Small intestine (tissue), 7 donors: ENCODE results near the gene ATMIN. TPM values are rescaled to one million over a fixed set of nuclear protein-coding genes. Genes with fewer than 3 reads are reported as not detected.
A peak's percentile ranks its signal among the peaks of the same experiment; 100 is the strongest.

Experiments
- DNase-seq, 2 donors: peaks; one replicate each; pipeline versions ENCODE4 v3.0.0 to v3.0.0-alpha.2; 2013
- FAIRE-seq: peaks from 2 replicates; lab custom pipeline; 2012; peaks lifted over from hg19 to GRCh38; lab: Jason Lieb, UNC
- H3K27ac ChIP-seq, 3 donors: one replicate each; pipeline ENCODE4 v1.5.1; 2013; ENCODE audit warnings: low read length in 2 of 3, mild to moderate bottlenecking in 2 of 3, control low read depth in 1 of 3, inconsistent platforms in 1 of 3, low read depth in 1 of 3, moderate library complexity in 1 of 3
- H3K27me3 ChIP-seq, 3 donors: one replicate each; pipeline ENCODE4 v1.6.1; 2013; ENCODE audit warnings: low read length in 3 of 3, inconsistent platforms in 1 of 3; ENCODE audit not compliant: control insufficient read depth in 3 of 3, insufficient read depth in 3 of 3
- H3K36me3 ChIP-seq, 3 donors: one replicate each; pipeline ENCODE4 v1.6.1; 2013; ENCODE audit warnings: low read length in 3 of 3, inconsistent platforms in 1 of 3, low read depth in 1 of 3, mild to moderate bottlenecking in 1 of 3, moderate library complexity in 1 of 3; ENCODE audit not compliant: control insufficient read depth in 3 of 3, insufficient read depth in 2 of 3
- H3K4me1 ChIP-seq, 3 donors: one replicate each; pipeline ENCODE4 v1.6.1; 2013; ENCODE audit warnings: low read length in 2 of 3, inconsistent platforms in 1 of 3, low read depth in 1 of 3, mild to moderate bottlenecking in 1 of 3, moderate library complexity in 1 of 3; ENCODE audit not compliant: control insufficient read depth in 3 of 3, insufficient read depth in 2 of 3
- H3K4me3 ChIP-seq, 3 donors: one replicate each; pipeline ENCODE4 v1.5.1; 2013; ENCODE audit warnings: low read length in 3 of 3, control low read depth in 1 of 3, inconsistent platforms in 1 of 3, low read depth in 1 of 3, mild to moderate bottlenecking in 1 of 3, moderate library complexity in 1 of 3
- H3K9me3 ChIP-seq, 2 donors: one replicate each; pipeline ENCODE4 v1.6.1; 2013; ENCODE audit warnings: low read depth in 1 of 2, low read length in 1 of 2; ENCODE audit not compliant: control insufficient read depth in 2 of 2, insufficient read depth in 1 of 2
- WGBS, 3 donors: extraction: QIAGEN DNeasy Blood & Tissue Kit; methylation state at CpG; one replicate each; pipeline ENCODE4 v1.1.7; 2013; 5-methylcytosine and 5-hydroxymethylcytosine counted together
- polyA plus RNA-seq, 4 donors: library from polyadenylated mRNA; stranded (reverse) in 3 of 4; unstranded in 1 of 4; fragments of 200-250 nt in 3 of 4; fragments of 120-200 nt in 1 of 4; gene quantifications; one replicate each; pipeline versions ENCODE4 v1.2.1 to v1.2.3, GENCODE V29; 2013
- donor health status: healthy with polysubstance abuse.
- donor health status: control.
- donor health status: control.
- donor health status: Bipolar disorder and iron deficiency.
- donor health status: healthy.

ATMIN gene
- polyA plus RNA-seq, 4 donors, result 13.5 to 29.6 (median 15.6) TPM

- Histone ChIP-seq H3K36me3 (no peaks in the 10 kb centered on the region), H3K27me3 (no peaks in the 10 kb centered on the region), H3K4me1 (peaks cover 0 to 11% (median 4%) of the 10 kb centered on the region in 3 donors), H3K27ac (peak within 1 kb of the TSS; percentile 95 to 100 (median 97)), H3K9me3 (no peaks in the 10 kb centered on the region), H3K4me3 (peak within 1 kb of the TSS; percentile 81 to 92 (median 91))
- 0% methylated on average over 68 to 75 of the region's 75 CpGs for WGBS, 3 donors
- DNase-seq (peak; percentile 99 to 100), FAIRE-seq (no peak)
These were observed 28.6 kb upstream of the ATMIN start, which contains the start of the genes CENPN and CMC2 for GRCh38 chr16:81006813-81007695. Gene CENPN, plus strand, starts transcription at chr16:81007214. Its CDS starts 4,726 bp downstream, at chr16:81011940. Gene CMC2, minus strand, starts transcription at chr16:81006885. Its CDS starts 9,491 bp downstream, at chr16:80997394.

GRCh38 chr16:81008505-81008789, 27.2 kb upstream of the ATMIN start:
- Histone ChIP-seq H3K27me3 (no peaks in the 10 kb centered on the region), H3K36me3 (peaks cover 0 to 5% (median 0%) of the 10 kb centered on the region in 3 donors), H3K27ac (peak overlapping the region in 1 of 3 donors; percentile 100), H3K9me3 (no peaks in the 10 kb centered on the region), H3K4me1 (peaks cover 0 to 11% (median 4%) of the 10 kb centered on the region in 3 donors), H3K4me3 (peak overlapping the region in 2 of 3 donors; percentile 81 to 92)
- no peak for FAIRE-seq
- 91 to 94% (median 92%) methylated on average over 12 of the region's 12 CpGs for WGBS, 3 donors
- DNase-seq, result no peak

GRCh38 chr16:81012974-81013373, 22.7 kb upstream of the ATMIN start:
- Histone ChIP-seq H3K4me3 (no peak overlapping the region), H3K27me3 (no peaks in the 10 kb centered on the region), H3K27ac (no peak overlapping the region), H3K4me1 (no peaks in the 10 kb centered on the region), H3K36me3 (peaks cover 1 to 16% (median 5%) of the 10 kb centered on the region in 3 donors), H3K9me3 (no peaks in the 10 kb centered on the region)
- FAIRE-seq (no peak), DNase-seq (no peak)
- WGBS, 3 donors, result 89 to 97% (median 94%) methylated on average over 3 of the region's 3 CpGs

GRCh38 chr16:81014672-81015071, 21.0 kb upstream of the ATMIN start:
- Histone ChIP-seq H3K9me3 (no peaks in the 10 kb centered on the region), H3K36me3 (peaks cover 1 to 22% (median 5%) of the 10 kb centered on the region in 3 donors), H3K27me3 (no peaks in the 10 kb centered on the region), H3K4me3 (no peak overlapping the region), H3K4me1 (no peaks in the 10 kb centered on the region), H3K27ac (no peak overlapping the region)
- WGBS, 3 donors, result 93 to 96% (median 94%) methylated on average over 2 of the region's 2 CpGs
- DNase-seq, result no peak
- no peak for FAIRE-seq

- Histone ChIP-seq H3K4me1 (no peaks in the 10 kb centered on the region), H3K4me3 (no peak overlapping the region), H3K27ac (no peak overlapping the region), H3K36me3 (peaks cover 1 to 28% (median 7%) of the 10 kb centered on the region in 3 donors), H3K9me3 (no peaks in the 10 kb centered on the region), H3K27me3 (no peaks in the 10 kb centered on the region)
- FAIRE-seq (no peak), DNase-seq (no peak)
- 93 to 100% (median 95%) methylated on average over 2 of the region's 2 CpGs for WGBS, 3 donors
These were observed 17.1 kb upstream of the ATMIN start for GRCh38 chr16:81018496-81018895.

- WGBS, 3 donors, result 89 to 95% (median 94%) methylated on average over 4 of the region's 4 CpGs
- Histone ChIP-seq H3K27ac (no peak overlapping the region), H3K27me3 (no peaks in the 10 kb centered on the region), H3K4me3 (no peak overlapping the region), H3K9me3 (peaks cover 0 to 4% of the 10 kb centered on the region in 2 donors), H3K36me3 (peaks cover 0 to 15% (median 4%) of the 10 kb centered on the region in 3 donors), H3K4me1 (no peaks in the 10 kb centered on the region)
- DNase-seq, result no peak
- no peak for FAIRE-seq
These were observed 9.2 kb upstream of the ATMIN start for GRCh38 chr16:81026429-81026828.

- Histone ChIP-seq H3K4me1 (no peaks in the 10 kb centered on the region), H3K27ac (no peak overlapping the region), H3K27me3 (no peaks in the 10 kb centered on the region), H3K4me3 (no peak overlapping the region), H3K9me3 (peaks cover 0 to 4% of the 10 kb centered on the region in 2 donors), H3K36me3 (peaks cover 0 to 6% (median 4%) of the 10 kb centered on the region in 3 donors)
- 89 to 93% (median 92%) methylated on average over 11 of the region's 11 CpGs for WGBS, 3 donors
- no peak for DNase-seq
- no peak for FAIRE-seq
These were observed 5.6 kb upstream of the ATMIN start for GRCh38 chr16:81029930-81030604.

GRCh38 chr16:81035975-81036750, 521 bp downstream of the ATMIN start:
- Histone ChIP-seq H3K27me3 (no peaks in the 10 kb centered on the region), H3K4me1 (peaks cover 0 to 14% (median 9%) of the 10 kb centered on the region in 3 donors), H3K9me3 (no peaks in the 10 kb centered on the region), H3K36me3 (peaks cover 0 to 13% (median 4%) of the 10 kb centered on the region in 3 donors), H3K4me3 (peak overlapping the region; percentile 66 to 97 (median 82)), H3K27ac (peak overlapping the region; percentile 43 to 90 (median 71))
- DNase-seq (peak; percentile 21 to 74), FAIRE-seq (no peak)
- WGBS, 3 donors, result 0 to 1% (median 0%) methylated on average over 37 to 80 of the region's 80 CpGs
